Activated naive CD8-positive, alpha-beta T cell treated with anti-CD3 and anti-CD28 coated beads, Interleukin-2, amount 50 U/mL, for 24 hours (primary cell): Measurements from ENCODE around the gene MAGEA9B.
"Not testable (repeated sequence)": the region's sequence is repeated elsewhere in the genome, so short reads cannot be mapped to it uniquely, and the experiment has no call there.

Source experiments
- ATAC-seq: fragments of 150-1000 bp; cut with Tn5 transposase; one replicate; pipeline ENCODE4 v1.10.0; 2021
- DNase-seq: peaks from one replicate; pipeline ENCODE4 v3.0.0; 2021
- H3K27ac Mint-ChIP-seq: one replicate; pipeline ENCODE4 v1.8.0; 2021; ENCODE audit warnings: mild to moderate bottlenecking, mixed read lengths
- H3K27me3 Mint-ChIP-seq: one replicate; pipeline ENCODE4 v1.8.0; 2021; ENCODE audit warnings: mixed read lengths
- H3K36me3 Mint-ChIP-seq: one replicate; pipeline ENCODE4 v1.8.0; 2021; ENCODE audit warnings: low read depth, mixed read lengths
- H3K4me1 Mint-ChIP-seq: one replicate; pipeline ENCODE4 v1.8.0; 2021; ENCODE audit warnings: mixed read lengths
- H3K4me3 Mint-ChIP-seq: one replicate; pipeline ENCODE4 v1.8.0; 2021; ENCODE audit warnings: mild to moderate bottlenecking, moderate library complexity, mixed read lengths
- H3K9me3 Mint-ChIP-seq: one replicate; pipeline ENCODE4 v1.8.0; 2021; ENCODE audit warnings: mixed read lengths

Gene MAGEA9B

GRCh38 chrX:149598603-149599002 is 11.3 kb upstream of the MAGEA9B start:
- not testable (repeated sequence) for H3K27me3 Mint-ChIP-seq, DNase-seq, H3K4me1 Mint-ChIP-seq, H3K36me3 Mint-ChIP-seq, H3K27ac Mint-ChIP-seq, H3K4me3 Mint-ChIP-seq, H3K9me3 Mint-ChIP-seq, ATAC-seq

DNA sequence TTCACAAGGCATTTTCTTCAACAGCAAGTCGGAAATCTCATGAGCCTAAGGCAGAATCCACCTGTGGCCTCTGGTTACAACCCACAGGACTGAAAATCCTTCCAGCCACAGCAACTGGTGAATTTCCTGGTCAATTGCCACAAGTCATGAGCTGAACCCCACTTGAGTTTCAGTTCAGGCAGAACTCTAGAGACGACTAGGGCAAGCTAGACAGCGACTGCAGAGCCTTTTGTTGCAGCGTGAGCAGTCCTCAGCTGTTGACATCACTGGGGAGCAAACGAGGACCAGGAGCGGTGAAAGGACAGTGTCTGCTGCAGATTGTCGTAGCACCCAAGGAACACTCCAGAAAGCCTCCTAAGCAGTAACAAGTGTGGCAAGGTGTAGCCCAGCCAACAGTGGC is 8.7 kb upstream of the MAGEA9B start:
- not testable (repeated sequence) for H3K9me3 Mint-ChIP-seq, H3K27ac Mint-ChIP-seq, DNase-seq, ATAC-seq, H3K27me3 Mint-ChIP-seq, H3K4me1 Mint-ChIP-seq, H3K4me3 Mint-ChIP-seq, H3K36me3 Mint-ChIP-seq

- H3K27me3 Mint-ChIP-seq, ATAC-seq, H3K36me3 Mint-ChIP-seq: not testable (repeated sequence)
Measured at GRCh38 chrX:149595214-149595613, 8.0 kb upstream of the MAGEA9B start, which contains the start of gene HSFX2. TSS of gene HSFX2 (minus strand) at chrX:149595314. CDS start at chrX:149594700, 614 bp downstream.

GRCh38 chrX:149590993-149591392 is 3.7 kb upstream of the MAGEA9B start:
- H3K27me3 Mint-ChIP-seq, ATAC-seq, H3K27ac Mint-ChIP-seq, DNase-seq, H3K4me1 Mint-ChIP-seq, H3K36me3 Mint-ChIP-seq, H3K4me3 Mint-ChIP-seq, H3K9me3 Mint-ChIP-seq: not testable (repeated sequence)

More at GRCh38 chrX:149595214-149595613, 8.0 kb upstream of the MAGEA9B start, which contains the start of gene HSFX2:
- not testable (repeated sequence) for H3K9me3 Mint-ChIP-seq, H3K4me3 Mint-ChIP-seq, DNase-seq, H3K4me1 Mint-ChIP-seq, H3K27ac Mint-ChIP-seq

DNA sequence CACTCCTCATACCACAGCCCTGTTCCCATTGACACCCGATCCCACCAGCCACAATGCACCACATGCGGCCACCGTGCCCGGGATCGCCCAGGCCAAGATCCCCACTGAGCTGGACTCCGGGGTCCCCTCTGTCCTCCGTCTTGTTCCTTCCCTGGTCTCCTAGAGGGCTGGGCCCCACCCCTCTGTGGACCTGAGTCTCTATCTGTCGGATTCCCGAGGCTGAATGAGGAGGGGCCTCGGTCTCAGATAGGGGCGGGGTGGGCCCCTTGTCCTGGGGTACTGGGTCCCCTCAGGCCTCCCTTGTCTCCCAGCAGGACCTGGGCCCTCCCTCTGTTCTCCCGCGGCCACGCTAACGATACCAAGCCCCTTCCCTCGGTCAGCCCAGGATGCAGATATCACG is 1.6 kb downstream of the MAGEA9B start:
- H3K36me3 Mint-ChIP-seq, H3K9me3 Mint-ChIP-seq, H3K4me1 Mint-ChIP-seq, H3K4me3 Mint-ChIP-seq, ATAC-seq, DNase-seq, H3K27me3 Mint-ChIP-seq, H3K27ac Mint-ChIP-seq: not testable (repeated sequence)

- DNase-seq, H3K27me3 Mint-ChIP-seq, H3K9me3 Mint-ChIP-seq, H3K36me3 Mint-ChIP-seq, H3K4me3 Mint-ChIP-seq, H3K27ac Mint-ChIP-seq: not testable (repeated sequence)
- ATAC-seq, result peak; percentile 99
- H3K4me1 Mint-ChIP-seq, result peaks cover 17% of the 10 kb centered on the region
Measured at GRCh38 chrX:149573456-149573855, 13.8 kb downstream of the MAGEA9B start.

GRCh38 chrX:149572743-149573142 is 14.5 kb downstream of the MAGEA9B start:
- Mint-ChIP-seq H3K27ac (peak overlapping the region; percentile 74), H3K36me3 (no peaks in the 10 kb centered on the region), H3K9me3 (no peaks in the 10 kb centered on the region), H3K27me3 (peaks cover 2% of the 10 kb centered on the region), H3K4me1 (peaks cover 17% of the 10 kb centered on the region), H3K4me3 (no peak overlapping the region)
- DNase-seq (no peak), ATAC-seq (no peak)

- no peak for DNase-seq
- Mint-ChIP-seq H3K9me3 (no peaks in the 10 kb centered on the region), H3K27me3 (peaks cover 2% of the 10 kb centered on the region), H3K36me3 (no peaks in the 10 kb centered on the region), H3K4me1 (peaks cover 17% of the 10 kb centered on the region), H3K27ac (no peak overlapping the region), H3K4me3 (no peak overlapping the region)
- ATAC-seq, result no peak
Measured at GRCh38 chrX:149571770-149572169, 15.5 kb downstream of the MAGEA9B start.

DNA sequence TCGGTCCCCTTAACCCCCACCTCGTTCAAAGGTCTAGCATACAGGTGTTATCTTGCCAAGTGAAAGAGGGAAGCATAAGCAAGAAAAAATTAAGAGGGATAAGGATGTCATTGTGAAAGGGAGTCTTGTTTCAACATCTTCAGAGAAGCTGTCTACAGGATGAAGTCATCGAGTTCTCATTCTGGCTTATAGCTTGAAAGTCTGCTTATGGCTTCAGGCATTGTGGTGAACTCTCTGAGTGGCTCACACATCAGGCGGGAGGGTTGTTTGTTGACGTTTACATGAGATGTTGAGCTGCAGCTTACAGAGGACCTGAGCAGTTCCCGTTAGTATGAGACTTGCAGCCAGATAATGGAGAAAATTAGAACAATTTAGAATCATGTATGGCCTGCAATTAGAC is 16.6 kb downstream of the MAGEA9B start:
- peaks cover 17% of the 10 kb centered on the region for H3K4me1 Mint-ChIP-seq
- H3K4me3 Mint-ChIP-seq, result no peak overlapping the region
- DNase-seq (no peak), ATAC-seq (no peak)
- peaks cover 2% of the 10 kb centered on the region for H3K27me3 Mint-ChIP-seq
- no peaks in the 10 kb centered on the region for H3K36me3 Mint-ChIP-seq
- no peaks in the 10 kb centered on the region for H3K9me3 Mint-ChIP-seq
- no peak overlapping the region for H3K27ac Mint-ChIP-seq

DNA sequence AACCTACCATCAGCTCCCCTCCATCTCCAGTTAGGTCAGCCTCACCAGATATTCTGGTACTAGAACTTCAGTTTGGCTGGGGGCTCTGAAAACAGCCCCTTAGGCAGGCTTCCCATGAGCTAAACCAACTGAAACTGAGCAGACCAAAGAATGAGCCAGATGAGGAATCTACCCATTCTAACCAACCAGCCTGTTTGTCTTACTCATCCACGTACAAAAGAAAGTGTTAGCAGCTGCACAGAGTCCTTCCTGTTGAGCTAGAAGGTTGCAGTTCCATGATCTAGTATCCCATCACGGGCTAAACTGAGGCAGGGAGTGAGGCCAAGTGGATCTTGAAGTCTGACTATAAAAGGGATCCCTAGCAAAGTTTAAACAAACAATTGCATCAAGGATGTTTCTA is 17.5 kb downstream of the MAGEA9B start:
- no peak overlapping the region for H3K4me3 Mint-ChIP-seq
- no peaks in the 10 kb centered on the region for H3K36me3 Mint-ChIP-seq
- no peak overlapping the region for H3K27ac Mint-ChIP-seq
- peak; percentile 50 for ATAC-seq
- H3K4me1 Mint-ChIP-seq, result peaks cover 17% of the 10 kb centered on the region
- peaks cover 2% of the 10 kb centered on the region for H3K27me3 Mint-ChIP-seq
- no peaks in the 10 kb centered on the region for H3K9me3 Mint-ChIP-seq
- DNase-seq, result no peak

- Mint-ChIP-seq H3K9me3 (no peaks in the 10 kb centered on the region), H3K27ac (no peak overlapping the region), H3K4me1 (peaks cover 17% of the 10 kb centered on the region), H3K27me3 (peaks cover 2% of the 10 kb centered on the region), H3K4me3 (no peak overlapping the region), H3K36me3 (no peaks in the 10 kb centered on the region)
- DNase-seq (no peak), ATAC-seq (no peak)
Measured at GRCh38 chrX:149568701-149569296, 18.5 kb downstream of the MAGEA9B start.

DNA sequence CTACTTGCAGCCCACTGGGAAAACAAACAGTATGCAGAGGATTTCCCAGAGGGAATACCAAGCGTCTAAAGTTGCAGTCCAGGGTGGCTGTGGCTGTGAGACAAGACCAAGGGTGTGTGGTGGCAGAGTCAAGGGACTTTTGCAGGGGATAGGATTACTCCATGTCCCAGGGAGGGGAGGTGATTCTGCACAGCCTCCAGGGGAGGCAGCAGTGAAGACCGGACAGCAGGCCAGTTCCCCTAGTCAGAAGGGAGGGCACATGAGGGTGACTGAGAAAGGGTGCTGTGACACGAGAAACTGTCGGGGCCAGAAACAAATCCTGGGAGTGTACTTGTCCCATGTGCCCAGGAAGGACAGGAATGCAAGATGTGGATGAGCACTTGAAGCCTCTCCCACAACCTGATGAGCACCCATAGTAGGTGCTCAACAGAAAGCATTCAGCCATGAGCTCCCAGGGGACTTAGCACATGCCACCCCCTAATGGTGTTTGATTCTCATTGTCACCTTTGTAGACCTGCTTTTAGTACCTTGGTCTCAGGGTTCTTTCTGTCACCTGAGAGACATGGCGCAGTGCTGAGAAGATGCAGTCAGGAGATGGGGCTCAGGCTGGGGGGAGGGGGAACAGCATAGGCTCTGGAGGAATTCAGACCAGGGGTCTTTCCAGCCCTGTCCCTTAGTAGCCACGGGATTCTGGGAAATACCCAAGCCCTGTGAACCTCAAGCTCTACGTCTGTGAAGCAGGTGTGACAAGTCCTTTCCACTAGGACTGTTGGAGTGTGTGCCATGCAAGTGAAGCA is 19.4 kb downstream of the MAGEA9B start:
- ATAC-seq, result no peak
- no peaks in the 10 kb centered on the region for H3K9me3 Mint-ChIP-seq
- peaks cover 13% of the 10 kb centered on the region for H3K4me1 Mint-ChIP-seq
- no peak for DNase-seq
- H3K27ac Mint-ChIP-seq, result no peak overlapping the region
- peaks cover 2% of the 10 kb centered on the region for H3K27me3 Mint-ChIP-seq
- no peak overlapping the region for H3K4me3 Mint-ChIP-seq
- H3K36me3 Mint-ChIP-seq, result no peaks in the 10 kb centered on the region

DNA sequence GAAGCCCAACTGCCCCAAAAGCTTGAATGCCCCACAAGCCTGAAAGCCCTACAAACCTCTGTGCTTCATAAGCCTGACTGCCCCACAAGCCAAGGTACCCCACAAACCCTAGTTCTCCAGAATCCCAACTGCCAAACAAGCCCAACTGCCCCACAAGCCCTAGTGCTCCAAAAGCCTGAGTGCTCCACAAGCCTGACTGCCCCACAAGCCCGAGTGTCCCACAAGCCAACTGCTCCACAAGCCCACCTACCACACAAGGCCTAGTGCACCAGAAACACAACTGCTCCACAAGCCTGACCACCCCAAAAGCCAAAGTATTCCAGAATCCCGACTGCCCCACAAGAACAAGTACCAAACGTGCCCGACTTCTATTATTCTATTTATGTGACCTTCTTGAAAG is 23.9 kb downstream of the MAGEA9B start:
- no peaks in the 10 kb centered on the region for H3K36me3 Mint-ChIP-seq
- no peaks in the 10 kb centered on the region for H3K9me3 Mint-ChIP-seq
- H3K27me3 Mint-ChIP-seq, result no peaks in the 10 kb centered on the region
- no peak for DNase-seq
- no peaks in the 10 kb centered on the region for H3K4me1 Mint-ChIP-seq
- ATAC-seq, result no peak
- no peak overlapping the region for H3K27ac Mint-ChIP-seq
- H3K4me3 Mint-ChIP-seq, result no peak overlapping the region

- H3K36me3 Mint-ChIP-seq, H3K27me3 Mint-ChIP-seq, H3K4me3 Mint-ChIP-seq, H3K4me1 Mint-ChIP-seq, DNase-seq, ATAC-seq, H3K27ac Mint-ChIP-seq, H3K9me3 Mint-ChIP-seq: not testable (repeated sequence)
Measured at GRCh38 chrX:149555251-149555650, 32.0 kb downstream of the MAGEA9B start.

- not testable (repeated sequence) for H3K27me3 Mint-ChIP-seq, H3K4me3 Mint-ChIP-seq, H3K4me1 Mint-ChIP-seq, DNase-seq, H3K36me3 Mint-ChIP-seq, H3K9me3 Mint-ChIP-seq, H3K27ac Mint-ChIP-seq, ATAC-seq
Measured at GRCh38 chrX:149551939-149552248, 35.4 kb downstream of the MAGEA9B start.
